Measurements from ENCODE around the gene ZNF620.
"Not testable (repeated sequence)": the region's sequence is repeated elsewhere in the genome, so short reads cannot be mapped to it uniquely, and the experiment has no call there.

ZNF620 gene

GRCh38 chr3:40534283-40534682, 28.4 kb downstream of the ZNF620 start:
- Histone ChIP-seq H3K36me3 (ENCODE audit: insufficient read depth, low read length) (peaks cover 92% of the 10 kb centered on the region), H3K27ac (ENCODE audit: low read depth, low read length) (no peak overlapping the region), H3K9ac (ENCODE audit: low read depth, low read length) (no peak overlapping the region), H3K27me3 (ENCODE audit: insufficient read depth, low read length) (no peaks in the 10 kb centered on the region), H3K4me1 (ENCODE audit: insufficient read depth, low read length) (no peaks in the 10 kb centered on the region), H3K4me3 (ENCODE audit: low read length) (no peak overlapping the region), H3K9me3 (ENCODE audit: insufficient read depth, low read depth, low read length) (peaks cover 11% of the 10 kb centered on the region; the same call in 1 of the 2 replicates)

GRCh38 chr3:40546816-40547215, 41.0 kb downstream of the ZNF620 start:
- Histone ChIP-seq H3K27ac (ENCODE audit: low read depth, low read length) (no peak overlapping the region), H3K9ac (ENCODE audit: low read depth, low read length) (no peak overlapping the region), H3K4me1 (ENCODE audit: insufficient read depth, low read length) (no peaks in the 10 kb centered on the region; the same call in 1 of the 2 replicates), H3K4me3 (ENCODE audit: low read length) (no peak overlapping the region), H3K36me3 (ENCODE audit: insufficient read depth, low read length) (no peaks in the 10 kb centered on the region), H3K9me3 (ENCODE audit: insufficient read depth, low read depth, low read length) (peaks cover 5% of the 10 kb centered on the region; the same call in 1 of the 2 replicates), H3K27me3 (ENCODE audit: insufficient read depth, low read length) (no peaks in the 10 kb centered on the region)
- 61% methylated on average over 1 of the region's 1 CpG for WGBS

DNA sequence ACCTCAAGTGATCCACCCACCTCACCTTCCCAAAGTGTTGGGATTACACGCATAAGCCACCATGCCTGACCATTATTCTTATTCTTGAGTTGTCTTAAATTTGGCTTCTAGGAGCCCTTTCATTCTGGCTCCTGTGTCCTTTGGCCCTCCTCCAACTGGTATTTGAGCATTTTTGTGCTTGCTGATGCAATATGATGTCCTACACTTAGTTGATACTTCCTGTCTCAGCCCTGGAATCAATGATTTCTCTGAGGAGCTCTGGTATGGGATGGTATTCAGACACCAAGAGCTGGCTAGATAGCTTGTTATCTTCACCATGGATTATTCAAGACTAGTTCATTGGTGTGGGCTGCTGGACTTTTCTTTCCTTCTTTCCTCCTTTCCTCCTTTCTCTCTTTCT, 44.3 kb downstream of the ZNF620 start:
- no peak overlapping the region for H3K4me3 ChIP-seq (ENCODE audit: low read length)
- H3K27me3 ChIP-seq (ENCODE audit: insufficient read depth, low read length) = no peaks in the 10 kb centered on the region
- 89% methylated on average over 1 of the region's 1 CpG for WGBS
- H3K9me3 ChIP-seq (ENCODE audit: insufficient read depth, low read depth, low read length) = peaks cover 5% of the 10 kb centered on the region; the same call in 1 of the 2 replicates
- no peak overlapping the region for H3K27ac ChIP-seq (ENCODE audit: low read depth, low read length)
- H3K36me3 ChIP-seq (ENCODE audit: insufficient read depth, low read length) = no peaks in the 10 kb centered on the region
- no peak overlapping the region for H3K9ac ChIP-seq (ENCODE audit: low read depth, low read length)
- H3K4me1 ChIP-seq (ENCODE audit: insufficient read depth, low read length) = no peaks in the 10 kb centered on the region; the same call in 1 of the 2 replicates

- Histone ChIP-seq H3K27ac (ENCODE audit: low read depth, low read length) (no peak overlapping the region), H3K9me3 (ENCODE audit: insufficient read depth, low read depth, low read length) (peaks cover 16% of the 10 kb centered on the region), H3K4me1 (ENCODE audit: insufficient read depth, low read length) (no peaks in the 10 kb centered on the region), H3K9ac (ENCODE audit: low read depth, low read length) (no peak overlapping the region), H3K27me3 (ENCODE audit: insufficient read depth, low read length) (no peaks in the 10 kb centered on the region), H3K36me3 (ENCODE audit: insufficient read depth, low read length) (no peaks in the 10 kb centered on the region), H3K4me3 (ENCODE audit: low read length) (no peak overlapping the region)
- 92% methylated on average over 7 of the region's 7 CpGs for WGBS
These were observed 51.8 kb downstream of the ZNF620 start for GRCh38 chr3:40557575-40558161.

- Histone ChIP-seq H3K9me3 (ENCODE audit: insufficient read depth, low read depth, low read length) (peaks cover 16% of the 10 kb centered on the region), H3K4me1 (ENCODE audit: insufficient read depth, low read length) (peaks cover 11% of the 10 kb centered on the region; the same call in 1 of the 2 replicates)
- not testable (repeated sequence) for H3K4me3 ChIP-seq (ENCODE audit: low read length); H3K27me3 ChIP-seq (ENCODE audit: insufficient read depth, low read length); H3K9ac ChIP-seq (ENCODE audit: low read depth, low read length); H3K36me3 ChIP-seq (ENCODE audit: insufficient read depth, low read length); H3K27ac ChIP-seq (ENCODE audit: low read depth, low read length)
- WGBS = 84% methylated on average over 9 of the region's 9 CpGs
These were observed 56.6 kb downstream of the ZNF620 start for GRCh38 chr3:40562482-40562881.

GRCh38 chr3:40565629-40566028, 59.8 kb downstream of the ZNF620 start:
- H3K9ac ChIP-seq (ENCODE audit: low read depth, low read length); H3K36me3 ChIP-seq (ENCODE audit: insufficient read depth, low read length); H3K4me3 ChIP-seq (ENCODE audit: low read length); H3K27me3 ChIP-seq (ENCODE audit: insufficient read depth, low read length); H3K27ac ChIP-seq (ENCODE audit: low read depth, low read length): not testable (repeated sequence)
- H3K4me1 ChIP-seq (ENCODE audit: insufficient read depth, low read length) = peaks cover 11% of the 10 kb centered on the region; the same call in 1 of the 2 replicates
- peaks cover 22% of the 10 kb centered on the region for H3K9me3 ChIP-seq (ENCODE audit: insufficient read depth, low read depth, low read length)
- 81% methylated on average over 5 of the region's 5 CpGs for WGBS

GRCh38 chr3:40566694-40567093, 60.9 kb downstream of the ZNF620 start:
- Histone ChIP-seq H3K36me3 (ENCODE audit: insufficient read depth, low read length) (no peaks in the 10 kb centered on the region), H3K4me1 (ENCODE audit: insufficient read depth, low read length) (peaks cover 11% of the 10 kb centered on the region; the same call in 1 of the 2 replicates), H3K4me3 (ENCODE audit: low read length) (no peak overlapping the region), H3K27ac (ENCODE audit: low read depth, low read length) (no peak overlapping the region), H3K27me3 (ENCODE audit: insufficient read depth, low read length) (no peaks in the 10 kb centered on the region), H3K9ac (ENCODE audit: low read depth, low read length) (no peak overlapping the region), H3K9me3 (ENCODE audit: insufficient read depth, low read depth, low read length) (peaks cover 19% of the 10 kb centered on the region)
- 59% methylated on average over 4 of the region's 4 CpGs for WGBS

Measured in HUES64 (cell line).